Measurements from ENCODE around the gene IVL.

Gene IVL, protein sequence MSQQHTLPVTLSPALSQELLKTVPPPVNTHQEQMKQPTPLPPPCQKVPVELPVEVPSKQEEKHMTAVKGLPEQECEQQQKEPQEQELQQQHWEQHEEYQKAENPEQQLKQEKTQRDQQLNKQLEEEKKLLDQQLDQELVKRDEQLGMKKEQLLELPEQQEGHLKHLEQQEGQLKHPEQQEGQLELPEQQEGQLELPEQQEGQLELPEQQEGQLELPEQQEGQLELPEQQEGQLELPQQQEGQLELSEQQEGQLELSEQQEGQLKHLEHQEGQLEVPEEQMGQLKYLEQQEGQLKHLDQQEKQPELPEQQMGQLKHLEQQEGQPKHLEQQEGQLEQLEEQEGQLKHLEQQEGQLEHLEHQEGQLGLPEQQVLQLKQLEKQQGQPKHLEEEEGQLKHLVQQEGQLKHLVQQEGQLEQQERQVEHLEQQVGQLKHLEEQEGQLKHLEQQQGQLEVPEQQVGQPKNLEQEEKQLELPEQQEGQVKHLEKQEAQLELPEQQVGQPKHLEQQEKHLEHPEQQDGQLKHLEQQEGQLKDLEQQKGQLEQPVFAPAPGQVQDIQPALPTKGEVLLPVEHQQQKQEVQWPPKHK

DNA sequence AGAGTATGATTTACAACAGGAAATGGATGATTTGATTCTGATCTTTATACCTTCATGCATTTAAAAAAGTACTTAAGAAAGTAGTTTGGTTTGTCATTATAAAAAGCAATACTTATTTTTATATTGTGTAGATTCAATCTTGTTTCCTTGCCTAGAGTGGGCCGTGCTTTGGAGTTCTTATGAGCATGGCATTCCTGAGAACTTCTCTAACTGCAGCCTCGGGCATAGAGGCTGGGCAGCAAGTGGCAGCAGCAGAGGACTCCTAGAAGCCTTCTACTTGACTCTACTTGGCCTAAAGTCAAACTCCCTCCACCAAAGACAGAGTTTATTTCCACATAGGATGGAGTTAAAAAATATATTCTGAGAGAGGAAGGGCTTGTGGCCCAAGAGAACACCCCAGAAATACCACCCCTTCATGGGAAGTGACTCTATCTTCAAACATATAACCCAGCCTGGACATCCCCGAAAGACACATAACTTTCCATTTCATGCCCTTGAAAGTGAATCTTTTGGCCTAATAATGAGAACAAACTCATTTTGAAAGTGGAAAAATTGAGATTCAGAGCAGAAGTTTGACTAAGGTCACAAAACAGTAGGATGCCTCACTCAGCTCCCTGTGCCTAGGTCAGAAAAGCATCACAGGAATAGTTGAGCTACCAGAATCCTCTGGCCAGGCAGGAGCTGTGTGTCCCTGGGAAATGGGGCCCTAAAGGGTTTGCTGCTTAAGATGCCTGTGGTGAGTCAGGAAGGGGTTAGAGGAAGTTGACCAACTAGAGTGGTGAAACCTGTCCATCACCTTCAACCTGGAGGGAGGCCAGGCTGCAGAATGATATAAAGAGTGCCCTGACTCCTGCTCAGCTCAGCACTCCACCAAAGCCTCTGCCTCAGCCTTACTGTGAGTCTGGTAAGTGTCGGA, at the start of gene IVL:
IVL (plus strand) TSS at position 861 of the 916 bp plus-strand sequence. CDS start 1,252 bp downstream, outside the sequence.
- DNase-seq (ENCODE audit: low spot score), result no peak

DNA sequence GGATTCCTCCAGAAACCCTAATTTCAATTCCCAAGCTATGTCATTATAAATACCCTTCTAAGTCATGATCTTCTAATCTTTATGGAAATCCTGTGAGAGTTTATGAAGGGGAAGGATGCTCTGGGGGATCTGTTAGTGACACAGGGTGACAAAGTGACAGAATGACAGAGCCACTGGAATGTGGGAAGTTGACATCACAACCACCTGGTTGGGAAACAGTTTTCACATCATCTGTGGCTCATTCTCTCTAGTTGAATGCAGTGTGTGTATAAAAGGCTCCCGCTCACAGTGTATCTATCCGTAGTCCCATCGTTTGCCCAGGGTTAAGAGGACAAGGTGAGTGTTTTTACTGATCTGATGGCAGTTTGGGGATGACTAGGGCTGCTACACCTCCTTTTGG, 48.6 kb upstream of the IVL start, which contains the start of gene LCE7A:
LCE7A (plus strand) TSS at position 301 of the 400 bp plus-strand sequence. CDS start 702 bp downstream, outside the sequence.
- DNase-seq (ENCODE audit: low spot score), result no peak

DNA sequence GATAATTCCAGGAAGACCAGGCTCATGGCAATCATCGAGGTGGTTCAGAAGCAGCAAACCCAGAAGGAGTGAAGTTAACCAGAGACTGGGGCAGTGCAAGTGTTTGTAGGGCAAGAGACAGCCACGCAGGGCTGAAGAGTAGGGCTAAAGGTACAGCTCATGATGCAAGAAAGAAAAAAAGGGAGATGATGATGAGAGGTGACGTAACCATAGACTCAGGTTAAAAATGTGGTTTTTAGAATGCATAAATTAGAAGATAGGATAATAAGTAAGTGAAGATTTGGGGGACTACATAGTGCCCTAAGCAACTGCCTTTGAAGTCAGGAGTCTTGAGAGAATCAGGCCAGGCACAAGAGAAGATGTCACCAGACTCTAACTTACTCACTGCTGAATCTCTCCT, 48.2 kb upstream of the IVL start:
- no peak for DNase-seq (ENCODE audit: low spot score)

DNA sequence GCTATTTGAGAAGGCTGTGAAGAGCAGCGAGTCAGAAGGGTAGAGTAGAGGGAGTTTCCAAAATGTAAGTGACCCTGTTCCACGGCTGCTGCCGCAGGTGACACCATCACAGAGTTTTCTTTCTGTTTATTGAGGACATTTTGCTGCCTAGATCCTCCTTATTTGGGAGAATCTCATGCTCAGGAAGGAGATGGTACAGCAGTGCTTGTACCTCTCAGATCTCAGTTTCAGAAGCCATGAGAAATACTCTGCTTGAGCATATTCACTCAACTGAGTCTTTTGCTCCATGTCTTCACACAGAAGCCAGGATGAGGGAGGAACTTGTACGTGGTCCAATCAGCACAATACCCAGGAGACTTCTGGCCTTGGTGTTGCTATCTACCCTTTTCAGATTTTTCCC, 47.0 kb upstream of the IVL start:
- no peak for DNase-seq (ENCODE audit: low spot score)

DNA sequence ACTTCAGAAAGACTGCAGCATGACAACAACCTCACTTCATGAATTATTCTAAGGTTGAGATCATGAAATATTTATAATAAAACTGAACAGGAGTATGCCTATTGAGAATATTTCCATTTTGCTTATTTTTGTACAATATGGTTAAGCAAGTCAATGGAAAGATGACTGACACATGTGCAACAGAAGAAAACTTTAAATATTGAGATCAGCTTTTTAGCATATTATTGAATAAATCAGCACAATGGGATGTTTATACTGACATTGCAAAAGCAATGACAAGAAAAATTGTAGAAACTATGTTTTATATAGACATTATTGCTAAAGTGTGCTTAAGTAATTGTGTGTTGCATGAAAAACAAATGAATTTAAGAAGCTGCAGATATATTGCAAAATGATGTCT, 43.9 kb upstream of the IVL start:
- no peak for DNase-seq (ENCODE audit: low spot score)

DNA sequence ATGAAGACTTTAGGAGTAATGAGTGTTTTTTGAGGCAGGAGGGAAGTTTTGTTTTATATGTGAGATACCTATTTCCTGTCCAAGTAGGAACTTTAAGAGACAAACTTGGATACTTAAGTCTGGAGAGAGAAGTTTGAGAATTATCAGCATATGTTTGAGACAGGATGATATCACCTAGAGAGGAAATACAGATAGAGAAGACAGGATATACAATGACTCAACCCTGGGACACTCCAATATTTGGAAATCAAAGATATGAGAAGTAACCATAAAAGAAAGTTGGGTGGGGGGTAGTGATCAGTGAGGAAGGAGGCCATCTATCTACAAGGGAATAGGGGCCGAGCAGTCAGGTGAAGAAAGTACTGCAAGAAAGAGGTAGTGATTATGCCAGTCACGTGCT, 42.0 kb upstream of the IVL start:
- DNase-seq (ENCODE audit: low spot score), result no peak

DNA sequence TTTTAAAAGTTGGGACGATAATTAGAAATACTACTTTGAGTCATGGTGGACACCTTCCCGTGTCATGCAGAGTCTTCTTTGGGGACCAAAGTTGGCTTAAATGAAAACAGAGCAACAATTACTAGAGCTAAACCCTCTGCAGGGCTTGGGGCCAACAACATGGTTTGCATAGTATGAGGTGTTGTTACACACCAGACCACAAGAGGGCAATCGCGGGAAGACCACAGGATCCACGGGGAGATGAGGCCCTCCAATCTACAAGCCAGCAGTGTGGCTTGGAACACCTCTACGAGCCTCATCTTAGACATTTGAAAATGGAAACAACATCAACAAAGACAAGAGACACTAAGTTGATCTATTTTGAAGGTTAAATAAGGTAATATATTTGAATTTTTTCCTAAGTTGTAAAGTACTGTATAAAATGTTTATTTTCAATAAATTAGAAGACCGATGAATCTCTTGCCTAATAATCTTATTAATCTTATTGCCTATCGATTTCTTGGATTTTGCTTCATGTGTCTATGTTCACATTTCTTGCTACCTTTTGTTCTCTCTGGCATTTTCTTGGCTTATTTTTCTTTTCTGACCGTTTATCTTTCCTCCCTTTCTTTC, 38.4 kb upstream of the IVL start:
- peak; percentile 58 for DNase-seq (ENCODE audit: low spot score)

DNA sequence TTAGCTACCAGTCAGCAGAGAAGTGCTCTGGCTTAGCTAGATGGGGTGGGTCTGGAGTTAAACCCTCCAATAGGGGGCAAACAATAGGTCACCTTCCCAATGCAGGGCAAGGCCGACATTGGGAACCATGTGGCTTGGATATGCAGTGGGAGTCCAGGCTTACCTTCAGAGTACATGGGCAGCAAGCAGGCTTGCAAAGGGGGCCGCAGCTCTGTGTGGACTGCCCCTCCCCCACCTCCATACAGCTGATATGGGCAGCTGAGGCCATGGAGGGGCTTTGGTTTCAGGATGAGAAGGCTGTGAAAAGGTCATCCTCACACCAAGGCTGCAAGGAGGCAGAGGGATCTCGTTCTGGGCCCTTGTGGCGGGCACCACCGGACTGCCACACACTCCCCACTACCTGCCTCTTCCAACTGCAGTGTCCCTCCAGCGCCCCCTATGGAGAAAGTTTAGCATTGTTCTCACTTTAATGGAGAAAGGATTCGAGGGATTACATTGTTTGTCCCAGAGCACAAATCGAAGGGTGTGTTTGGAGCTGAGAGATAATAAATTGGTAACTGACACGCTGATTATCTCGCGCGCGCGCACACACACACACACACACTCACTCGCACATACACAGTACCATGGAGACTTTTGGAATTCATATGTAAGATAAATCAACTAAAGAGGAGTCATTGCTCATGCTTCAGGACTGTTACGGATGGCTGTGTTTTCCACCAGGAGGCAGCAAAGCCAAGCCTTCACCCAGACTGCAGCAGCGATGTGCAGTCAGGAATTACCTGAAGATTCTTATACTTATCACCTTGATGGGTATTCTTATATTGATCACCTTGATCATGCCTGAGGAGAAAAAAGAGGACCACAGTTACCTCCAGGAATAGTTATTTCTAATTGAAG, 37.3 kb upstream of the IVL start:
- no peak for DNase-seq (ENCODE audit: low spot score)

DNA sequence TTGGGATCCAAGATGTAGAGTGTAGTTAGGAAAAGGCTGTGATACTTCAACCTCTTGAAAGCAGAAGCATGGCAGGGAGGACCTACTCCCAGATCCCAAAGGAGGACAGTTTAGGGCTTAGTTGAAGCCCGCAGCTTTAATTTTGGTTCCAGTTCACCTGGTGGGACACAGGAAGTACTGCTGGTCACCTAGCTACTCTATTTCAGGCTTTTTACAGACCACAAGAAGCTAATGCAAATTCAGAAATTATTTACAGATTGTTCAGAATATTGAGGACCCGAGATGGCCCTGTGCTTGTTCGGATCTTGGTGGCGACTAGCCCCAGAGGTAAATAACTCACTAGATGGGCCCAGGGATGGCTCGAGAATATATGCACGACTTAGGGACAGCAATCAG, 36.6 kb upstream of the IVL start:
- no peak for DNase-seq (ENCODE audit: low spot score)

DNA sequence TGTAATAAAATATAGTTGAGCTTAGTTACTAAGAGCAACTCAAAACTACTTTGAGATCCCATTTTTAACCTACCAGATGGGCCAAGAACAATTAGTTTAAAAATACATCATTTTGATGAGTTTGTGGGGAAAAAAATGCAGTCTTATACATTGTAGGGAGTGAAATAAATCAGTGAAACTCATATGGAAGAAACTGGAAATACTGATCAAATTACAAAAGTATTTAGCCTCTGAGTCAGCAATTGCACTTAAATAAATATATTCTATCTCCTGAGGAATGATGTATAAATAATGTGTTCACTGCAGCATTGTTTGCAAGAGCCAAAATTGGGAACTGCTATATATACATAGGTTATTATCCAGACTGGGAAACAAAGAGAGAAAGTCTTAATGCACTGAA, 34.9 kb upstream of the IVL start:
- DNase-seq (ENCODE audit: low spot score), result no peak

DNA sequence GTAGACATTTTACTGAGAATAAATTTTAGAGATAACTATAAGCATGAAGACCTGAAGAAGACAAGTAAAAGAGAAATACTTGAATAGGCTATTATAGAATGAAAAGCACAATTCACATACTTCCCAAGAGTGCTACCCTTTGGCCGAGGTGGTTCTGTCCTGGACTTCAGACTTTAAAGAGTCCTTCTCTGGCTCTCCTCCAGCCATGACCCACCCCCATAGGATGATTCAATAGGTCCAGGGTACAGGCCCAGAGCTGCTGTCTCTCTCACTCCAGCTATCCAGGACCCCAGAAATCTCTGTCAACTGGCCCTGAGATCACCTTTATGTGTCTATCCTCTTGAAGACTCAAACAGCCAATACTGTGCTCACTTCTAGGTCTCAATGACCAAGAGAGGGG, 31.5 kb upstream of the IVL start:
- no peak for DNase-seq (ENCODE audit: low spot score)

DNA sequence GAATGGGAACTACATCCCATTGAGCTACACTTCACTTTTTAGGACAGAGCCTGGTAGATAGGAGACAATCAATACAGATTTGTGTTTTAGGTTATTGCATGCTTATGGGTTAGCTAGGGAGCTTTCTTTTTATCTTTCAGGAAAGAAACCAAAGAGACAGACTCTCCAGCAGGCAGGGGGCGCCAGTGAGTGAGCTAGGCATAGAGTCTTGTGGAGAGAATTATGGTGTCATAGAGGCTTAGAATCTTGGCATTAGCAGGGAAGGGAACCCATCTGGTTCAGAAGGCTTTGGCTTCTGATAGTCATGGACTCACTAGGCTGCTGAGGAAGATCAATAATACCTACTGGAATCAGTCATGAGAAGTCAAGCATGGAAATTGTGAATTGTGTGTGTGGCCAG, 30.3 kb upstream of the IVL start, which contains the start of gene SMCP:
SMCP (plus strand) TSS at position 281 of the 400 bp plus-strand sequence. CDS start 6,101 bp downstream, outside the sequence.
- no peak for DNase-seq (ENCODE audit: low spot score)

DNA sequence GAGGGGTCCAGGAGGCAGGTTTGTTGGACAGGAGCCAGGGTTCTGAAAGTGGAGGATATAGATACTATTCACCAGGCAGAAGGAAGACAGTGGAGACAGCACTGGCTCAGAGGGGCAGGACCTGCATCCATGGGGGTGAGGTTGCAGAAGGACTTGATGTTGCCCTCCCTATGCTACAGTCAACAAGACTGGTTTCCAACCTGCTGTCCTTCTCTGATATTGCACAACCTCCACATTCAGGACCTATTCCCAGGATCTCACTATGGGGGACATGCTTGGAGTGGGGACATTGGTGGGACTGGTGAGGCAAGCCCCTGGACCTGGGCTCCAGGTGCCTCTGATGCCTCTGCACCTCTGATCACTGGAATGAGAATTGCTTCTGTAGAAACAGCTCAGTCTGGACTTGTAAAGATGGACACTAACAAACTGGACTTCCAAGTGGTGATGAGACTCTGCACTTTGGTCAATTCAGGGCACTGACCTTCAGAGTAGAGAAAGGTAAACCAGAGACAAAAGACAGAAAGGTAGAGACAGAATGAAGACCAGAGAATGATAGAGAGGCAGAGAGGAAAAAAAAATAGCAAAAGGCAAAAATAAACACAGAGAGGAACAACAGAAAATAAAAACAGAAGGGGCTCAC, 28.7 kb upstream of the IVL start:
- no peak for DNase-seq (ENCODE audit: low spot score)

DNA sequence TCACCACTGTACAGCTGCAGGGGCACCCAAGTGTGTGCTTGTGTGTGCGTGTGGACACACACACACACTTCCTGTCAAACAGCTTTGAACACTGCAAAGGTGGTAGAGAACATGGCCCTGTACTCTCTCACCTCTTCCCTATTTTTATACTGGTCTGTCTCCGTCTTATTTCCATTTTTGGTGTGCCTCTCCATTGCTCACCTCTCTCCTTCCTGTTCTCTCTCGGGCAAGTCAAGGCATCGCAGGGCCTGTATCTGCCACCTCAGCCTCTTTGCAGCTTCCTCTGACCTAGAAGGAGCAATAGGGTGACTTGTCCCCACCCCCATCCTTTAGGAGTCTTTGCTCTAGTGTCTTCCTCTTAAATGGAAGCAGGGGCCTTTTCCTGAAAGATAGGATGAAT, 28.0 kb upstream of the IVL start:
- DNase-seq (ENCODE audit: low spot score), result no peak

DNA sequence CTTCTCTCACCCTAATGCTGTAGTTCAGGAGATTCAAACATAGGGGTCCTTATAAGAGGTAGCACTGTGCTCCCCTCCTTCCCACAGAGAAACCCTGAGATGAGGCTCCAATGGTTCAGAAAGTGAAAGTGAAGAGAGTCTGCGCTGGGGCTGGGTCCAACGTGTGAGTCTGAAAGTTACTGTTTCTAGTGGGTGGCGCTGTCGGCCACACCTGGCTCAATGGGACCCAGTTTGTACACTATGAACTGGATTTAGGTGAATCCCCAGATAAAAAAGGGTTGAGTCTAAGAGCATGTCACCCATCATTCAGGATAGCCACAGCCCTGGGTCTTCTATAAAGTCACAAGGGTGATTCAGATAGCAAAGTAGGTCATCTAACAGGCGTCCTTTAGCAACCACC, 27.4 kb upstream of the IVL start:
- no peak for DNase-seq (ENCODE audit: low spot score)

DNA sequence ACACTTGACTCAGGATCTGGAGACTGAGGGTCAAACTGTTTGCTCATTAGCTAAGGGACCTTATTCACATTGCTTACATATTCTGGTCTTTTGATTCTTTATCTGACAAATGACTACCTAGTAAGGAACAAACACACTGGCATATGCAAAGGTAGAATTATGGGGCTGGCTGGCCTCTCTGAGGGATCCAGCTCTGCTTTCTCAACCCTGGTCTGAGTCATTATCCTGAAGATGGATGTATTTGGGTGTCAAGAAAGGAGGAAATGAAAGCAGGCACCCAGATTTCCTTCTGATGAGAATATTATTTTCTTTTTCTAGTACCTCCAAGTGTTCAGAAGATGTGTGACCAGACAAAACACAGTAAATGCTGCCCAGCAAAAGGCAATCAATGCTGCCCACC, 24.3 kb upstream of the IVL start:
- DNase-seq (ENCODE audit: low spot score), result no peak

DNA sequence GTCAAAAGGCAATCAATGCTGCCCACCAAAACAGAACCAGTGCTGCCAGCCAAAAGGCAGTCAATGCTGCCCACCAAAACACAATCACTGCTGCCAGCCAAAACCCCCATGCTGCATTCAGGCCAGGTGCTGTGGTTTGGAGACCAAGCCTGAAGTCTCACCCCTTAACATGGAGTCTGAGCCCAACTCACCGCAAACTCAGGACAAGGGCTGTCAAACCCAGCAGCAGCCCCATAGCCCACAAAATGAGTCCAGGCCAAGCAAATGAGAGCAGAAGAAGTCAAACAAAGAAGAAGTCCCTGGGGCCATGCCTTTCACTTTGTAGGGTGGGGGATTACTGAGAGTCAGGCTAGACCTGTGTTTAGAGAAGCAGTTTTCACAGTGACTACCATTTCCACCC, 23.8 kb upstream of the IVL start:
- no peak for DNase-seq (ENCODE audit: low spot score)

DNA sequence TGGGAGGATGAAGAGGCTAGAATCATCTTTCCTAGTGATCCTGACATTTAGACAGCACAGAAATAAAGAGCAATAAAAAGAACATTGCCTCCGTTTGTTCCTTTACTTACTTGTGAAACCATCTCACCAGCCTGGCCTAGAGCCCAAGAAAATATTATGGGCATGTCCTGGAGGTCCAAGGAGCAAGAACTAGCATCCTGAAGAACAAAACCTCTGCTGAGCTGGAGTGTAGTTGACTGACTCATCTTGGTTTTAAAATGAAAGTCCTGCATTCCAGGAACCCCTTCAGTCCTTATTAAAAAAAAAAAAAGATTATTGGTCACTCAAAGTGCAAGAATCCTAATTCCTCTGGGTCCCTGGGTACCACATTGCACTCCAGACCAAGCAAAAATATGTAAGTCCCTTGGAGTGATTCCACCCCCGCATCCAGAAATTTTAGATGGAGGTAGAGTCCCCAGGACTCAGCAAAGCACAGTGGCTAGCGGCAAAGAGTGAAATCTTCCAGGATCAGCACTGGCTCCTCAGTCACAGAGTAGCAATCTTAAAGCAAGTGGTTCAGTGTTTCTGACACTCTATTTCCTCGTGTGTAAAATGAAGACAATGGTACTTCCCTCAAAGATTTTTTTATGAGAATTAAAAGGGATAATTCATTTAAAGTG, 23.3 kb upstream of the IVL start:
- no peak for DNase-seq (ENCODE audit: low spot score)

DNA sequence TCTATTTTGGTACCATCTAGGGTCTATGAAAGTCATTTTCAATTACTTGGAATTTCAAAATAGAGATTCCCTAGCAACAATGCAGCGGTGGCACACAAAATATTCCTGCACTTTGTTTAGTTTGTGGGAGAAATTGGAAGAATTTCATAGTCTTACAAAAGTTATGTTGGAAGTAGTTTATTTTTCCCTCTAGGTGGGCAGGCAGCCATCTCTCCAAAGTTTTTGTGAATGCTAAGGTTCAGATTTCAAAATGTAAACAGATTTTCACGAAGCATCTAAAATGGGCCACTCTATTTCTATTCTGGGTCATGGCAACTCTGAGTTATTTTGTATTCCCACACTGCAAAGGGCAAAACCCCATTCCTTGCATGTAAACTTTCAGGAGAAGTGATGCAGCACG, 22.3 kb upstream of the IVL start:
- DNase-seq (ENCODE audit: low spot score), result no peak

All from CD4-positive, alpha-beta T cell treated with Interleukin-2 at 100 ng/mL for 4 hours (primary cell).